Measurements from ENCODE around the gene FTMT.

The FTMT gene

GRCh38 chr5:121872856-121873255, 21.2 kb downstream of the FTMT start:
- TF ChIP-seq POLR2A (IDR thresholded peaks at IDR 0.05; ENCODE audit: low read depth, low read length): no peak
- FAIRE-seq (no peak), DNase-seq (ENCODE audit: insufficient read length, low spot score) (no peak)

GRCh38 chr5:121873409-121873808, 21.7 kb downstream of the FTMT start:
- no peak for TF ChIP-seq POLR2A (IDR thresholded peaks at IDR 0.05; ENCODE audit: low read depth, low read length)
- no peak for FAIRE-seq

GRCh38 chr5:121885630-121886029, 33.9 kb downstream of the FTMT start:
- no peak for TF ChIP-seq POLR2A (IDR thresholded peaks at IDR 0.05; ENCODE audit: low read depth, low read length)
- FAIRE-seq (no peak), DNase-seq (ENCODE audit: insufficient read length, low spot score) (no peak)

More at GRCh38 chr5:121873409-121873808, 21.7 kb downstream of the FTMT start:
- DNase-seq (ENCODE audit: insufficient read length, low spot score): no peak

GRCh38 chr5:121887727-121888126, 36.0 kb downstream of the FTMT start:
- FAIRE-seq (no peak), DNase-seq (ENCODE audit: insufficient read length, low spot score) (no peak)
- TF ChIP-seq POLR2A (IDR thresholded peaks at IDR 0.05; ENCODE audit: low read depth, low read length): no peak

- FAIRE-seq: no peak
Observed at GRCh38 chr5:121890297-121890858, 38.7 kb downstream of the FTMT start.

GRCh38 chr5:121897341-121897740, 45.7 kb downstream of the FTMT start:
- FAIRE-seq (no peak), DNase-seq (ENCODE audit: insufficient read length, low spot score) (no peak)
- no peak for TF ChIP-seq POLR2A (IDR thresholded peaks at IDR 0.05; ENCODE audit: low read depth, low read length)

More at GRCh38 chr5:121890297-121890858, 38.7 kb downstream of the FTMT start:
- no peak for TF ChIP-seq POLR2A (IDR thresholded peaks at IDR 0.05; ENCODE audit: low read depth, low read length)
- no peak for DNase-seq (ENCODE audit: insufficient read length, low spot score)

- FAIRE-seq (no peak), DNase-seq (ENCODE audit: insufficient read length, low spot score) (no peak)
- TF ChIP-seq POLR2A (IDR thresholded peaks at IDR 0.05; ENCODE audit: low read depth, low read length): no peak
Observed at GRCh38 chr5:121899346-121899745, 47.7 kb downstream of the FTMT start.
